Brain microvascular endothelial cell (primary cell): ENCODE measurements around the gene MFAP5.

Experiments used
- DNase-seq: peaks from one replicate; pipeline ENCODE4 v3.0.0-alpha.2; 2020
- H3K27ac ChIP-seq: fragments of 250-450 bp; sonication (Bioruptor Pico); 2 replicates; pipeline ENCODE4 v1.5.1; 2020; ENCODE audit warnings: mild to moderate bottlenecking, moderate library complexity
- H3K27me3 ChIP-seq: fragments of 250-450 bp; sonication (Bioruptor Pico); replicated peaks from 2 replicates; pipeline ENCODE4 v1.5.1; 2020; ENCODE audit warnings: mild to moderate bottlenecking
- H3K36me3 ChIP-seq: fragments of 250-450 bp; sonication (Bioruptor Pico); replicated peaks from 2 replicates; pipeline ENCODE4 v1.5.1; 2020; ENCODE audit warnings: mild to moderate bottlenecking
- H3K4me3 ChIP-seq: 2 replicates; pipeline ENCODE4 v1.5.1; 2011; ENCODE audit warnings: low read depth, mild to moderate bottlenecking, control low read depth, low read length, moderate library complexity
- in situ Hi-C: cut with HindIII; loops from 2 replicates; pipeline ENCODE4 v1.10.0; 2017; ENCODE audit warnings: low sequenced_read_pairs, low pct_ligation_motif_present
- TF ChIP-seq, protein P1 (sequence below): IDR thresholded peaks from 2 replicates; pipeline ENCODE4 v1.5.1; 2011; ENCODE audit warnings: low read depth, mild to moderate bottlenecking, moderate library complexity, low read length, control low read depth, inconsistent platforms; ENCODE audit errors: missing control alignments

The MFAP5 gene

DNA sequence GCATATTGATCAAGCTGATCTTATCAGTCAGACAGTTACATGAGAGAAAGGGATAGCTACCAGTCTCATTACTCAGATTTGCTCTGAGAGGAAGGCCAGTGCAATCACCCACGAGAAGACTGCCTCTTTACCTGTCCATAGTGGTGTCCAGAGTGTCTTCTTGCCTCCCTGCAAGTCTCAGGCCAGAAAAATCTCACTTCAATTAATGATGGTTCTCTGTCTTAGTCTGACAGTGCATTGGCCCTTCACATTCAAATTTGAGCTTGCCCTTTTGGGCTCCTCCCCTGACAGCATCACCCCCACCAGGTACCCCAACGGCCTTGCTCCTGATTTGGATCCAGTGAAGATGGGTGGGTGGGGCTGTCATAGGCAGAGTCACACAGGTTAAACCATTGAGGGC lies 50.0 kb downstream of the MFAP5 start, which contains the start of gene AICDA:
AICDA (minus strand) TSS at position 231 of the 400 bp plus-strand sequence; CDS start at position 139, 92 bp downstream.
- Histone ChIP-seq H3K27ac (no peak within 1 kb of the TSS), H3K27me3 (no peaks in the 10 kb centered on the region), H3K4me3 (no peak within 1 kb of the TSS), H3K36me3 (no peaks in the 10 kb centered on the region)
- TF ChIP-seq, protein P1, sequence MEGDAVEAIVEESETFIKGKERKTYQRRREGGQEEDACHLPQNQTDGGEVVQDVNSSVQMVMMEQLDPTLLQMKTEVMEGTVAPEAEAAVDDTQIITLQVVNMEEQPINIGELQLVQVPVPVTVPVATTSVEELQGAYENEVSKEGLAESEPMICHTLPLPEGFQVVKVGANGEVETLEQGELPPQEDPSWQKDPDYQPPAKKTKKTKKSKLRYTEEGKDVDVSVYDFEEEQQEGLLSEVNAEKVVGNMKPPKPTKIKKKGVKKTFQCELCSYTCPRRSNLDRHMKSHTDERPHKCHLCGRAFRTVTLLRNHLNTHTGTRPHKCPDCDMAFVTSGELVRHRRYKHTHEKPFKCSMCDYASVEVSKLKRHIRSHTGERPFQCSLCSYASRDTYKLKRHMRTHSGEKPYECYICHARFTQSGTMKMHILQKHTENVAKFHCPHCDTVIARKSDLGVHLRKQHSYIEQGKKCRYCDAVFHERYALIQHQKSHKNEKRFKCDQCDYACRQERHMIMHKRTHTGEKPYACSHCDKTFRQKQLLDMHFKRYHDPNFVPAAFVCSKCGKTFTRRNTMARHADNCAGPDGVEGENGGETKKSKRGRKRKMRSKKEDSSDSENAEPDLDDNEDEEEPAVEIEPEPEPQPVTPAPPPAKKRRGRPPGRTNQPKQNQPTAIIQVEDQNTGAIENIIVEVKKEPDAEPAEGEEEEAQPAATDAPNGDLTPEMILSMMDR: no peak
- no peak for DNase-seq
- in situ Hi-C loops: no loop called here

DNA sequence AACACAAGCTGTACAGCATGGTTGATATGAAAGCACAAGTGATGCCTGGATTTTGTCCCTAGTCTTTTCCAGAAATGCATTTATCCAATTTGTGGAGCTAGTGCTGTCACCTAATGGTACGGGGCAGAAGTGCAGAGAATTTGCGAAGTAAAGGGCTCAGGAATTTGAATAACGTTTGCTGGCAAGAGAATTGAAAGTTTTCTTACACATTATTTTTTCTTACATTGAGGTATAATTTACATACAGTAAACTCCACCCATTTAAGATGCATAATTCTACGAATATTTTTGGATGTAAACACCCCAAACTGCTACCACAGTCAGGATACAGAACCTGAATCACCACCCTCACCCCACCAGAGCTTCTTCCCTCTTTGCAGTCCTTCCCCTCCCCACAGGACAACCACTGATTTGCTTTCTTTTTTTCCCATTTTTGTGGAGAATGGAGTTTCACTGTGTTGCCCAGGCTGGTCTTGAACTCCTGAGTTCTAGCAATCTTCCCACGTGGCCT lies 53.5 kb downstream of the MFAP5 start:
- in situ Hi-C loops: no loop called here
- H3K4me3 ChIP-seq: no peak overlapping the region
- DNase-seq: peak; percentile 31

GRCh38 chr12:8606890-8607289 lies 55.7 kb downstream of the MFAP5 start:
- DNase-seq: no peak
- TF ChIP-seq, protein P1: no peak

More for the DNA sequence above, 53.5 kb downstream of the MFAP5 start:
- Histone ChIP-seq H3K36me3 (no peaks in the 10 kb centered on the region), H3K27ac (no peak overlapping the region), H3K27me3 (no peaks in the 10 kb centered on the region)
- TF ChIP-seq, protein P1: peak; percentile 84

DNA sequence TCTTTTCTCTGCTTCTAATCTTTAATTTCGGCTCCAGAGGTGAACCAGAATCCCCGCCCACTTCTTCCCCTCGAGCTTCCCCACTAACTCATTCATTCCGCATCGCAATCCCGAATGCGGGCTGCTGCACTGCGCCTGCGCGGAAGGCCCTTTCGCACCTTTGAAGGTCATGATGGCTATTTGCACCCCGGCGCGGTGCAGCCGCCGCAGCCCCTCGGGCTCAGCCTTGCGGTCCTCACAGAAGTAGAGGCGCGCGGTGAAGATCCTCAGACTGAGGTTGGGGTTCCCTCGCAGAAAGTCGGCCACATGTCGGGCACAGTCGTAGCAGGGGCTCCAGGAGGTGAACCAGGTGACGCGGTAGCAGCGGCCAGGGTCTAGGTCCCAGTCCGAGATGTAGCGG lies 57.6 kb downstream of the MFAP5 start:
- H3K27me3 ChIP-seq: no peaks in the 10 kb centered on the region
- TF ChIP-seq, protein P1: no peak
- no peak overlapping the region for H3K27ac ChIP-seq
- in situ Hi-C loops: no loop called here
- no peak overlapping the region for H3K4me3 ChIP-seq
- no peak for DNase-seq
- H3K36me3 ChIP-seq: no peaks in the 10 kb centered on the region

More at GRCh38 chr12:8606890-8607289, 55.7 kb downstream of the MFAP5 start:
- H3K36me3 ChIP-seq: no peaks in the 10 kb centered on the region
- H3K4me3 ChIP-seq: no peak overlapping the region
- no peaks in the 10 kb centered on the region for H3K27me3 ChIP-seq
- no peak overlapping the region for H3K27ac ChIP-seq
- in situ Hi-C loops: no loop called here

- H3K36me3 ChIP-seq: no peaks in the 10 kb centered on the region
- H3K4me3 ChIP-seq: no peak overlapping the region
- H3K27me3 ChIP-seq: no peaks in the 10 kb centered on the region
- H3K27ac ChIP-seq: no peak overlapping the region
- TF ChIP-seq, protein P1: peak; percentile 33
- peak; percentile 3 for DNase-seq
- in situ Hi-C loops: no loop called here
These were observed 58.8 kb downstream of the MFAP5 start for GRCh38 chr12:8603856-8604255.

DNA sequence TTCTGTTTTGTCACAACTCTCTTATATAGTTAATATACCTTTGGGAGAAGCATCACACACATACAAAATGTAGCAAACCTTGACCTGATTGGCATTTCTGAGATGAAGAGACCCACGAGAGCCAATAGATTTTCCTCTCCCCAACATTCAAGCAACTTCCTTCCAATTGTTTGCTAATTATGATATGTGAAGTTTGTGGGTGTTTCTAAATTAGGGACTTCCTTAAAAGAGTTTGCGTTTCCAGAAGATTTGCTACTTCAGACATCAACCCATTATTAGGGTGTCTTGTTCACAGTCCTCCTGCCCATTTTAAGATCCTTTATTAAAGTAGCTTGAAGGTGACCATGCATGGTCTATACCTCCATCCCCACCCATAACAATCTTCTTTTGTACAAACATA lies 59.3 kb downstream of the MFAP5 start:
- in situ Hi-C loops: no loop called here
- Histone ChIP-seq H3K27ac (no peak overlapping the region), H3K36me3 (no peaks in the 10 kb centered on the region), H3K27me3 (no peaks in the 10 kb centered on the region), H3K4me3 (no peak overlapping the region)
- TF ChIP-seq, protein P1: no peak
- DNase-seq: no peak
